Measurements from ENCODE around the gene LRIG1. TPM values are rescaled to one million over a fixed set of nuclear protein-coding genes. Genes with fewer than 3 reads are reported as not detected.

LRIG1 gene
- total and polyA plus RNA-seq, 2 of the 8 experiments (the other 6 are each of a cell fraction or from before 2014, with no cell fraction given) = 78.1 to 88.7 TPM

DNA sequence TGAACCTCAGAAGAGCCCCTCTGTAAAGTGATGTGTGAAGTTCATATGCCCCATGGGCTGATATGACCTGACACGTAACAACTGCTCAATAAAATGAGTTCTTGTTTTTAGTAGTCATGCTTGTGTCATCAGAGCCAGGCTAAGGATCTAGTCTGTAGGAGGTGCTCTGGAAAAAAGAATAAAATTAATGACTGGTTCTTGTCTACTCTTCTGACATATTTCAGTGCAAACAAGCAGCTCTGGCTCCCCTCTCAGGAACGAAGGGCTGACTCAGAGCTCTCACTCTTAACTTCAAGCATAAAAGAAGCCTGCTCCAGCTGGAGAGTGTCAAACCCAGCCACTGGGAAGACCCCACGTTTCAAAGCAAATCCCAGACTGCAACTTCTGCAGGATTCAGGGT lies 77.0 kb downstream of the LRIG1 start:
- WGBS, 2 experiments (ENCODE audit: extremely low coverage in 1 of 2, insufficient coverage in 1 of 2, insufficient read length in 1 of 2, insufficient replicate concordance in 2 of 2, low coverage in 1 of 2, low lambda C conversion rate in 2 of 2, missing lambda C conversion rate in 1 of 2) = 96% methylated on average over 3 of the region's 3 CpGs; no CpG with 5 or more reads in 1 of the 2 experiments
- Histone ChIP-seq H4K20me1 (replicated peaks in 1 of 2; ENCODE audit: control insufficient read depth in 1 of 2, insufficient read depth in 2 of 2, low read length in 2 of 2) (peaks cover 20 to 27% of the 10 kb centered on the region in 2 experiments), H4K91ac (replicated peaks; ENCODE audit: insufficient read length, low read length) (no peak overlapping the region), H3K4me3 (ENCODE audit: extremely low read depth in 1 of 4, insufficient read depth in 2 of 4, low read depth in 3 of 4, low read length in 4 of 4) (no peak overlapping the region), H2BK120ac (replicated peaks; ENCODE audit: low read depth, low read length) (no peak overlapping the region), H3K36me3 (ENCODE audit: control insufficient read depth in 2 of 4, insufficient read depth in 4 of 4, low read length in 3 of 4) (peaks cover 0 to 50% (median 18%) of the 10 kb centered on the region in 4 experiments; a peak in 6 of 8 replicates), H3K23me2 (ENCODE audit: low read depth, low read length) (no peaks in the 10 kb centered on the region), H3K4me2 (ENCODE audit: insufficient read depth in 1 of 2, low read depth in 2 of 2, low read length in 2 of 2) (no peak overlapping the region), H3K27ac (ENCODE audit: low read depth, low read length) (no peak overlapping the region), H2BK15ac (ENCODE audit: low read length) (no peak overlapping the region), H3K9ac (replicated peaks in 1 of 4; ENCODE audit: extremely low read depth in 1 of 4, low read depth in 3 of 4, low read length in 3 of 4) (no peak overlapping the region), H2BK12ac (ENCODE audit: low read depth, low read length) (no peak overlapping the region), H3K79me1 (ENCODE audit: low read depth, low read length) (peaks cover 19% of the 10 kb centered on the region), H3K9me3 (ENCODE audit: insufficient read depth in 2 of 2, low read depth in 1 of 2, low read length in 1 of 2) (peaks cover 27 to 34% of the 10 kb centered on the region in 2 experiments), H2BK5ac (ENCODE audit: low read depth, low read length) (no peak overlapping the region), H3K79me2 (ENCODE audit: control insufficient read depth in 1 of 2, insufficient read depth in 2 of 2, low read length in 2 of 2) (peaks cover 16 to 98% of the 10 kb centered on the region in 2 experiments), H2AK5ac (ENCODE audit: low read depth, low read length) (no peak overlapping the region), H3K14ac (ENCODE audit: insufficient read length) (no peak overlapping the region), H4K5ac (ENCODE audit: insufficient read length, low read depth, low read length) (no peak overlapping the region), H3K56ac (replicated peaks; ENCODE audit: insufficient read length, low read depth, low read length) (no peak overlapping the region), H3K27me3 (replicated peaks in 1 of 4; ENCODE audit: control insufficient read depth in 3 of 4, extremely low read depth in 1 of 4, insufficient read depth in 3 of 4, low read length in 3 of 4) (no peaks in the 10 kb centered on the region), H3K4ac (replicated peaks; ENCODE audit: insufficient read length, low read depth, low read length) (no peak overlapping the region), H3K18ac (ENCODE audit: extremely low read depth, low read length) (no peak overlapping the region), H4K8ac (ENCODE audit: extremely low read depth, insufficient read depth, low read length) (no peak overlapping the region; the same call in 1 of the 2 replicates), H3K23ac (ENCODE audit: insufficient read length) (no peak overlapping the region), H2AFZ (ENCODE audit: low read length) (no peak overlapping the region), H3K4me1 (replicated peaks in 1 of 4; ENCODE audit: control insufficient read depth in 3 of 4, insufficient read depth in 4 of 4, low read length in 3 of 4) (peaks cover 4 to 14% (median 12%) of the 10 kb centered on the region in 4 experiments; a peak in 5 of 7 replicates), H2BK20ac (ENCODE audit: low read length) (no peak overlapping the region)
- POLR2A ChIA-PET (ENCODE audit: partially characterized antibody) = no interaction called here
- DNase-seq (ENCODE audit: low read depth in 1 of 2, low spot score in 2 of 2) (no peak), FAIRE-seq (no peak)
- CTCF ChIA-PET (ENCODE audit: partially characterized antibody) = interaction anchor here (0.5 to 1.0 kb wide), 3 partner anchors 17 to 1940 kb away, joined by 3 to 4 read pairs (median 3); no protein-coding TSS in a partner anchor
- TF ChIP-seq CHD1 (IDR thresholded peaks at IDR 0.05; ENCODE audit: low read depth, low read length) = no peak
- TF ChIP-seq SRF (IDR thresholded peaks at IDR 0.05; ENCODE audit: low read depth, low read length) = no peak
- TF ChIP-seq HDAC2 (IDR thresholded peaks at IDR 0.05; ENCODE audit: borderline replicate concordance in 1 of 2, low read depth in 2 of 2, low read length in 2 of 2) = no peak
- TF ChIP-seq YY1 (IDR thresholded peaks at IDR 0.05; ENCODE audit: low read depth, low read length) = no peak
- TF ChIP-seq JUN (IDR thresholded peaks at IDR 0.05; ENCODE audit: low read depth, low read length) = no peak
- no peak for TF ChIP-seq ASH2L (IDR thresholded peaks at IDR 0.05; ENCODE audit: low read length)
- TF ChIP-seq TBP (IDR thresholded peaks at IDR 0.05; ENCODE audit: low read depth, low read length) = no peak
- TF ChIP-seq, protein P1, sequence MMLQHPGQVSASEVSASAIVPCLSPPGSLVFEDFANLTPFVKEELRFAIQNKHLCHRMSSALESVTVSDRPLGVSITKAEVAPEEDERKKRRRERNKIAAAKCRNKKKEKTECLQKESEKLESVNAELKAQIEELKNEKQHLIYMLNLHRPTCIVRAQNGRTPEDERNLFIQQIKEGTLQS (IDR thresholded peaks at IDR 0.05; ENCODE audit: insufficient read depth, low read depth, low read length) = no peak
- TF ChIP-seq NRF1 (IDR thresholded peaks at IDR 0.05; ENCODE audit: low read depth, low read length) = no peak
- TF ChIP-seq, protein P2, sequence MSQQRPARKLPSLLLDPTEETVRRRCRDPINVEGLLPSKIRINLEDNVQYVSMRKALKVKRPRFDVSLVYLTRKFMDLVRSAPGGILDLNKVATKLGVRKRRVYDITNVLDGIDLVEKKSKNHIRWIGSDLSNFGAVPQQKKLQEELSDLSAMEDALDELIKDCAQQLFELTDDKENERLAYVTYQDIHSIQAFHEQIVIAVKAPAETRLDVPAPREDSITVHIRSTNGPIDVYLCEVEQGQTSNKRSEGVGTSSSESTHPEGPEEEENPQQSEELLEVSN (IDR thresholded peaks at IDR 0.05) = no peak
- no peak for TF ChIP-seq FOSL1 (IDR thresholded peaks at IDR 0.05; ENCODE audit: insufficient read depth, low read depth, low read length)
- TF ChIP-seq KDM4A (IDR thresholded peaks at IDR 0.05; ENCODE audit: low read depth, low read length, severe bottlenecking) = no peak
- TF ChIP-seq TCF12 (IDR thresholded peaks at IDR 0.05; ENCODE audit: low read depth, low read length) = no peak
